Ascending aorta (tissue), 2 donors: ENCODE results near the gene TNRC18. TPM values are rescaled to one million over a fixed set of nuclear protein-coding genes. Genes with fewer than 3 reads are reported as not detected.

ENCODE experiments used
- DNase-seq, 2 donors: peaks; one replicate each; pipeline ENCODE4 v3.0.0-alpha.2; 2019; ENCODE audit warnings: low spot score in 2 of 2
- H3K27ac ChIP-seq, 2 donors: fragments of 200-600 bp; sonication (generic); one replicate each; pipeline ENCODE4 v1.5.1; 2016 to 2017; ENCODE audit warnings: mild to moderate bottlenecking in 1 of 2
- H3K27me3 ChIP-seq: fragments of 200-600 bp; sonication (generic); one replicate; pipeline ENCODE4 v1.5.1; 2017
- H3K36me3 ChIP-seq, 2 donors: fragments of 200-600 bp; sonication (generic); one replicate each; pipeline ENCODE4 v1.5.1; 2016
- H3K4me1 ChIP-seq, 2 donors: fragments of 200-600 bp; sonication (generic); one replicate each; pipeline ENCODE4 v1.5.1; 2016 to 2017; ENCODE audit warnings: mild to moderate bottlenecking in 1 of 2
- H3K4me3 ChIP-seq, 2 donors: fragments of 200-600 bp; sonication (generic); one replicate each; pipeline ENCODE4 v1.5.1; 2016 to 2017; ENCODE audit warnings: mild to moderate bottlenecking in 1 of 2
- H3K9me3 ChIP-seq, 2 donors: fragments of 200-600 bp; sonication (generic); one replicate each; pipeline ENCODE4 v1.5.1; 2016
- CTCF ChIP-seq, 3 experiments: fragments of 200-600 bp in 2 of 3; fragments of 450-650 bp in 1 of 3; sonication (generic) in 2 of 3; IDR thresholded peaks; one replicate each; pipeline ENCODE4 v1.5.1; 2016 to 2019; ENCODE audit warnings: antibody characterized with exemption in 3 of 3, mild to moderate bottlenecking in 1 of 3, moderate library complexity in 1 of 3
- intact Hi-C: fragments of 100-400 bp; cut with DNase I; formaldehyde crosslinking; loops from one replicate; pipeline ENCODE4 v1.15.1; 2023
- total RNA-seq: library from RNA; depleted of rRNA; stranded (reverse); fragments of >200 nt; gene quantifications from one replicate; pipeline ENCODE4 v1.1.0, GENCODE V29; 2016

Gene TNRC18
- total RNA-seq, 1 donor from 2014 or later: 240 TPM

DNA sequence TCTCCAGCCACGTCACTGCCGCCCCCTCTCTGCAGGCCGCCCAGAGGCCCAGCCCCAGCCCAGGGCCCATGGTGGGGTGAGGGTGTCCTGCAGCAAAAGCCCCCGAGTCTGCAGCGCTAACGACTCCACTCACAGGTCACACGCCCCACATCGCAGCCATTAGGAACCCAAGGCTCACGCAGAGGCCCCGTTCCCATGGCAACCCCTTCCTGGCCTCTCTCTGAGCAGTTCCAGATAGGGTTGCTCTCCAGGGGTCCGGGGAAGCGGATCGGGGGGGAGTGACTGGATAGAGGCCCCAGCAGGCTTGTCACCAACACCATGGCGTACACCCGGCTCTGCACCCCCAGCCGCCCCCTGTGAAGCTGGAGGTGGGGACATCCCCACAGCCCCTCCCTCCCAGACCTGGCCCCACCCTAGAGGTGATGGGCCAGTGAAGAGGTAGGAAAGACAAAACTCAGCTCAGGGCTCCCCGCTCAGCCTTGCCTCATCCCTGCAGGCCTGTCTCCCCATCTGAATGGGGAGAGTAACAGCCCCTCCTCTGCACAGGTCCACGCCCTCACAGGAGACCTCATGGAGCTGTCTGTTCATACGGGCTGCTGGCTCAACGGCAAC is 41.2 kb downstream of the TNRC18 start:
- Histone ChIP-seq H3K4me3 (peak overlapping the region; percentile 11 to 46), H3K4me1 (peaks cover 12 to 63% of the 10 kb centered on the region in 2 donors)
- intact Hi-C loops: no loop called here

DNA sequence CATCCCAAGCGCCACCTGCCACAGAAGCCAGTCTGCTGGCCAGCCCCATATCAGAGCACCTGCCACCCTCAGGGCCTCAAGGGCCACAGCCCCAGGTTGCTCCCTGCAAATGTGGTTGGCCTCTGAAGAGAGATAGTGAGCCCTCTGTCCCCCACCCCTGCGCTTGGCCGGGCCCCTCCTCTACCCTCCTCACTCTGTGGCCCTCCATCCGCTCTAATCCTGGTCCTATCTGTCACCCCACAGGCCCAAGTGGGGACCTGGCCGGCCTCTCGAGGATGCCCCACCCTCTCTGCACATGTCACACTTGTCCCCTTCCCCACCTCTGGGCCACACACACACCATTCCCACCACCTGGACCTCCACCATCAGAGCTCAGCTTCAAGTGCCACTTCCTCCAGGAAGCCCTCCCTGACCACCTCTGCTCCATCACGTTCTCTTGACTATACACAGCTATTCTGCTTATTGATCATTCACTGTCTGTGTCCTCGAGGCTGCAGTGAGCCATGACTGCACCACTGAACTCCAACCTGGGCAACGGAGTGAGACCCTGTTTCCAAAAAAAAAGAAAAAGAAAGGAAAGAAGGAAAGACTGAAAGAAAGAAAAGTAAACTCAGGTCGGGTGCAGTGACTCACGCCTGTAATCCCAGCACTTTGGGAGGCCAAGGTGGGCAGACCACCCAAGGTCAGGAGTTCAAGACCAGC is 42.4 kb downstream of the TNRC18 start:
- no peak for DNase-seq
- Histone ChIP-seq H3K4me3 (peak overlapping the region in 1 of 2 donors; percentile 0), H3K27me3 (no peaks in the 10 kb centered on the region), H3K27ac (peak overlapping the region in 1 of 2 donors; percentile 24), H3K4me1 (peaks cover 12 to 60% of the 10 kb centered on the region in 2 donors), H3K36me3 (peaks cover 21 to 26% of the 10 kb centered on the region in 2 donors), H3K9me3 (no peaks in the 10 kb centered on the region)
- intact Hi-C loops: no loop called here
- TF ChIP-seq CTCF (IDR thresholded peaks at IDR 0.05): no peak

More for the DNA sequence above, 41.2 kb downstream of the TNRC18 start:
- peaks cover 16 to 26% of the 10 kb centered on the region in 2 donors for H3K36me3 ChIP-seq
- no peak for TF ChIP-seq CTCF (IDR thresholded peaks at IDR 0.05)
- H3K9me3 ChIP-seq: no peaks in the 10 kb centered on the region
- no peak for DNase-seq
- peak overlapping the region; percentile 27 to 29 for H3K27ac ChIP-seq
- H3K27me3 ChIP-seq: no peaks in the 10 kb centered on the region

GRCh38 chr7:5380350-5381070 is 43.1 kb downstream of the TNRC18 start:
- no peak for DNase-seq
- H3K4me3 ChIP-seq: peak overlapping the region in 1 of 2 donors; percentile 0
- peak overlapping the region in 1 of 2 donors; percentile 24 for H3K27ac ChIP-seq
- intact Hi-C loops: no loop called here
- no peak for TF ChIP-seq CTCF (IDR thresholded peaks at IDR 0.05)
- H3K9me3 ChIP-seq: no peaks in the 10 kb centered on the region
- H3K27me3 ChIP-seq: no peaks in the 10 kb centered on the region
- H3K36me3 ChIP-seq: peaks cover 24 to 30% of the 10 kb centered on the region in 2 donors
- H3K4me1 ChIP-seq: peaks cover 12 to 60% of the 10 kb centered on the region in 2 donors

DNA sequence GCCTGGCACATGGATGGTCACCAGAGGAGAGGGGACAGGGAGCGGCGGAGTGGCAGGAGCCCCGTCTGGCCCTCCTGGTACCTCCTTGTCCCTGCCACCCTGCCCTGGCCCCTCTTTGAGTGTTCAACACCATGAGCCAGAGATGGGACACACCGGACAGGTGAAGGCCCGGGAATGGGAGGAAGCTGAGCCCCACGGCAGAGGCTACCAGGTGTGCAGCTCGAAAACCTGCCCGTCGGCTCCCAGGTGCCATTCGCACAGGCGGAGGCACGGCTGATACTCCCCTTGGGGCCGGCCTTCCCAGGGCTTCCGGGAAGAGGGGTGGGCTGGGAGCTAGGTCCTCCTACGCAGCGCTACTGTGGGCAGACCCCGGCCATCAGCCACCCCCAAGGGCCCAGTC is 44.1 kb downstream of the TNRC18 start:
- Histone ChIP-seq H3K4me1 (peaks cover 12 to 57% of the 10 kb centered on the region in 2 donors), H3K9me3 (no peaks in the 10 kb centered on the region), H3K4me3 (no peak overlapping the region), H3K27ac (peak overlapping the region in 1 of 2 donors; percentile 34), H3K36me3 (peaks cover 32 to 35% of the 10 kb centered on the region in 2 donors), H3K27me3 (no peaks in the 10 kb centered on the region)
- DNase-seq: no peak
- intact Hi-C loops: no loop called here
- no peak for TF ChIP-seq CTCF (IDR thresholded peaks at IDR 0.05)

- intact Hi-C loops: no loop called here
- Histone ChIP-seq H3K36me3 (peaks cover 50 to 51% of the 10 kb centered on the region in 2 donors), H3K4me3 (no peak overlapping the region)
Measured at GRCh38 chr7:5377816-5378215, 45.8 kb downstream of the TNRC18 start.

More at GRCh38 chr7:5377816-5378215, 45.8 kb downstream of the TNRC18 start:
- no peaks in the 10 kb centered on the region for H3K9me3 ChIP-seq
- no peak for DNase-seq
- TF ChIP-seq CTCF (IDR thresholded peaks at IDR 0.05): no peak
- H3K27ac ChIP-seq: peak overlapping the region; percentile 19 to 34
- peaks cover 12 to 42% of the 10 kb centered on the region in 2 donors for H3K4me1 ChIP-seq
- H3K27me3 ChIP-seq: no peaks in the 10 kb centered on the region
